Measurements from ENCODE around the gene MIS18A. TPM values are rescaled to one million over a fixed set of nuclear protein-coding genes. Genes with fewer than 3 reads are reported as not detected.

MIS18A gene
- polyA plus RNA-seq, 1 donor from 2014 or later, result 15.9 TPM

DNA sequence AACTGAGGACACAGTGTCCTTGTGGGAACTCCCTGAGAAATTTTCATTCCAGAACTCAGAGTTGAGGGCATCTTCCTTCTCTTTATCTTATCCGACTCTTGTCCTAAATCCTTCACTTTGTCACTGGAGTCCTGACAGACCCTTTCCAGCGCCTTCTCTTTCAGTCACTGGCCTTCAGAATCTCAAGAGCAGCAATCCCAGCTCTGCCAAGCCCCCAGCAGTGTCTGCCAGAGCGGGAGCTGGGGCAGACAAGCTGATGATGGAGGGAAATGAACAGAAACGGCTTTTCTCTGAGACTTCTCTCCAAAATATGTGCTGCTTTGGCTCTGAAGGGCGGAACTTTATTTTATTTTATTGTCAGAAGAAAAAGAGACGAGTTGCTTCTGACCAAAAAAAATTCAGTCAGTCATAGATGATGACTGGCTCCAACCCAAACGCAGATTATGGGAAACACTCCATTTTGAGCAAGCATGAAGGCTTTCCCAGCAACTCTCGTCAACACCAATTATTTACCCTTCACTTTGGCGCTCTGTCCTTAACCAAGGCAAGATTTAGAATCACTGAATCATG, 32.2 kb downstream of the MIS18A start:
- Histone ChIP-seq H3K4me3 (ENCODE audit: low read length) (no peak overlapping the region), H3K4me2 (ENCODE audit: low read length) (no peak overlapping the region), H3K27ac (ENCODE audit: low read length) (no peak overlapping the region), H3K36me3 (ENCODE audit: insufficient read depth, low read length) (no peaks in the 10 kb centered on the region), H3K9me3 (ENCODE audit: low read length) (no peaks in the 10 kb centered on the region), H4K20me1 (ENCODE audit: insufficient read depth) (no peaks in the 10 kb centered on the region), H3F3A (ENCODE audit: insufficient read depth, low read length, poor library complexity, severe bottlenecking) (no peaks in the 10 kb centered on the region), H3K9ac (ENCODE audit: low read length) (no peak overlapping the region), H3K9me2 (ENCODE audit: insufficient read depth, low read length) (no peaks in the 10 kb centered on the region), H2AFZ (ENCODE audit: low read depth, low read length) (no peak overlapping the region), H3K79me2 (replicated peaks; ENCODE audit: insufficient read depth, low read length) (no peaks in the 10 kb centered on the region), H3K27me3 (ENCODE audit: insufficient read depth, low read depth, low read length) (no peaks in the 10 kb centered on the region)
- TF ChIP-seq POLR2AphosphoS5 (IDR thresholded peaks at IDR 0.05), result no peak
- TF ChIP-seq EZH2 (IDR thresholded peaks at IDR 0.05; ENCODE audit: borderline replicate concordance, insufficient read depth, low read length, poor library complexity, severe bottlenecking), result no peak
- no peak for TF ChIP-seq SMC3 (conservative IDR thresholded peaks at IDR 0.05; ENCODE audit: poor library complexity)

DNA sequence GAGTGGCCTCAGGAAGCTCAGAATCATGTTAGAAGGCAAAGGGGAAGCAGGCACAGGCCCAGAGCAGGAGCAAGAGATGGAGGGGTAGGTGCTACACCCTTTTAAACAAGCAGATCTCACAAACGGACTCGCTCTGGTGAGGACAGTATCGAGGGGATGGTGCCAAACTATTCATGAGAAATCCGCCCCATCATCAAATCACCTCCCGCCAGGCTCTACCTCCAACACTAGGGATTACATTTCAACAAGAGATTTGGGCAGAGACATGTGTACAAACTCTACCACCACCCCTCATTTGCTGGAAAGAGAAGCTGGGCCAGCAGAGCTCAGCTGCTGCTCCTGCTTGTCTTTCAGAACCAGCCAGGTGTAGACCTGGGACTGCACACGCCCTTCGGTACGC, 32.9 kb downstream of the MIS18A start:
- H3K27me3 ChIP-seq (ENCODE audit: insufficient read depth, low read depth, low read length), result no peaks in the 10 kb centered on the region
- no peaks in the 10 kb centered on the region for H3K9me3 ChIP-seq (ENCODE audit: low read length)
- H3K27ac ChIP-seq (ENCODE audit: low read length), result no peak overlapping the region
- H3K9ac ChIP-seq (ENCODE audit: low read length), result no peak overlapping the region
- TF ChIP-seq, protein P1, sequence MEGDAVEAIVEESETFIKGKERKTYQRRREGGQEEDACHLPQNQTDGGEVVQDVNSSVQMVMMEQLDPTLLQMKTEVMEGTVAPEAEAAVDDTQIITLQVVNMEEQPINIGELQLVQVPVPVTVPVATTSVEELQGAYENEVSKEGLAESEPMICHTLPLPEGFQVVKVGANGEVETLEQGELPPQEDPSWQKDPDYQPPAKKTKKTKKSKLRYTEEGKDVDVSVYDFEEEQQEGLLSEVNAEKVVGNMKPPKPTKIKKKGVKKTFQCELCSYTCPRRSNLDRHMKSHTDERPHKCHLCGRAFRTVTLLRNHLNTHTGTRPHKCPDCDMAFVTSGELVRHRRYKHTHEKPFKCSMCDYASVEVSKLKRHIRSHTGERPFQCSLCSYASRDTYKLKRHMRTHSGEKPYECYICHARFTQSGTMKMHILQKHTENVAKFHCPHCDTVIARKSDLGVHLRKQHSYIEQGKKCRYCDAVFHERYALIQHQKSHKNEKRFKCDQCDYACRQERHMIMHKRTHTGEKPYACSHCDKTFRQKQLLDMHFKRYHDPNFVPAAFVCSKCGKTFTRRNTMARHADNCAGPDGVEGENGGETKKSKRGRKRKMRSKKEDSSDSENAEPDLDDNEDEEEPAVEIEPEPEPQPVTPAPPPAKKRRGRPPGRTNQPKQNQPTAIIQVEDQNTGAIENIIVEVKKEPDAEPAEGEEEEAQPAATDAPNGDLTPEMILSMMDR (IDR thresholded peaks at IDR 0.05; ENCODE audit: poor library complexity, severe bottlenecking), result no peak
- no peak for TF ChIP-seq RAD21 (conservative IDR thresholded peaks at IDR 0.05)
- TF ChIP-seq MXI1 (conservative IDR thresholded peaks at IDR 0.05; ENCODE audit: poor library complexity, severe bottlenecking), result no peak
- no peak for TF ChIP-seq POLR2AphosphoS5 (IDR thresholded peaks at IDR 0.05)
- no peak for TF ChIP-seq TAF1 (IDR thresholded peaks at IDR 0.05; ENCODE audit: low read depth)
- TF ChIP-seq, protein P2, sequence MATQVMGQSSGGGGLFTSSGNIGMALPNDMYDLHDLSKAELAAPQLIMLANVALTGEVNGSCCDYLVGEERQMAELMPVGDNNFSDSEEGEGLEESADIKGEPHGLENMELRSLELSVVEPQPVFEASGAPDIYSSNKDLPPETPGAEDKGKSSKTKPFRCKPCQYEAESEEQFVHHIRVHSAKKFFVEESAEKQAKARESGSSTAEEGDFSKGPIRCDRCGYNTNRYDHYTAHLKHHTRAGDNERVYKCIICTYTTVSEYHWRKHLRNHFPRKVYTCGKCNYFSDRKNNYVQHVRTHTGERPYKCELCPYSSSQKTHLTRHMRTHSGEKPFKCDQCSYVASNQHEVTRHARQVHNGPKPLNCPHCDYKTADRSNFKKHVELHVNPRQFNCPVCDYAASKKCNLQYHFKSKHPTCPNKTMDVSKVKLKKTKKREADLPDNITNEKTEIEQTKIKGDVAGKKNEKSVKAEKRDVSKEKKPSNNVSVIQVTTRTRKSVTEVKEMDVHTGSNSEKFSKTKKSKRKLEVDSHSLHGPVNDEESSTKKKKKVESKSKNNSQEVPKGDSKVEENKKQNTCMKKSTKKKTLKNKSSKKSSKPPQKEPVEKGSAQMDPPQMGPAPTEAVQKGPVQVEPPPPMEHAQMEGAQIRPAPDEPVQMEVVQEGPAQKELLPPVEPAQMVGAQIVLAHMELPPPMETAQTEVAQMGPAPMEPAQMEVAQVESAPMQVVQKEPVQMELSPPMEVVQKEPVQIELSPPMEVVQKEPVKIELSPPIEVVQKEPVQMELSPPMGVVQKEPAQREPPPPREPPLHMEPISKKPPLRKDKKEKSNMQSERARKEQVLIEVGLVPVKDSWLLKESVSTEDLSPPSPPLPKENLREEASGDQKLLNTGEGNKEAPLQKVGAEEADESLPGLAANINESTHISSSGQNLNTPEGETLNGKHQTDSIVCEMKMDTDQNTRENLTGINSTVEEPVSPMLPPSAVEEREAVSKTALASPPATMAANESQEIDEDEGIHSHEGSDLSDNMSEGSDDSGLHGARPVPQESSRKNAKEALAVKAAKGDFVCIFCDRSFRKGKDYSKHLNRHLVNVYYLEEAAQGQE (IDR thresholded peaks at IDR 0.05; ENCODE audit: borderline replicate concordance), result no peak
- no peak for TF ChIP-seq SMC3 (conservative IDR thresholded peaks at IDR 0.05; ENCODE audit: poor library complexity)
- no peak for TF ChIP-seq EP300 (conservative IDR thresholded peaks at IDR 0.05; ENCODE audit: poor library complexity, severe bottlenecking)
- TF ChIP-seq EZH2 (IDR thresholded peaks at IDR 0.05; ENCODE audit: borderline replicate concordance, insufficient read depth, low read length, poor library complexity, severe bottlenecking), result no peak
- H3K4me2 ChIP-seq (ENCODE audit: low read length), result no peak overlapping the region
- H2AFZ ChIP-seq (ENCODE audit: low read depth, low read length), result no peak overlapping the region
- H3K79me2 ChIP-seq (replicated peaks; ENCODE audit: insufficient read depth, low read length), result no peaks in the 10 kb centered on the region
- no peak overlapping the region for H3K4me3 ChIP-seq (ENCODE audit: low read length)
- H3F3A ChIP-seq (ENCODE audit: insufficient read depth, low read length, poor library complexity, severe bottlenecking), result no peaks in the 10 kb centered on the region
- H4K20me1 ChIP-seq (ENCODE audit: insufficient read depth), result no peaks in the 10 kb centered on the region
- no peaks in the 10 kb centered on the region for H3K36me3 ChIP-seq (ENCODE audit: insufficient read depth, low read length)
- no peaks in the 10 kb centered on the region for H3K9me2 ChIP-seq (ENCODE audit: insufficient read depth, low read length)

Measured in neural cell (in vitro differentiated cells).